ENCODE results near the gene PLCB2.

Gene PLCB2

DNA sequence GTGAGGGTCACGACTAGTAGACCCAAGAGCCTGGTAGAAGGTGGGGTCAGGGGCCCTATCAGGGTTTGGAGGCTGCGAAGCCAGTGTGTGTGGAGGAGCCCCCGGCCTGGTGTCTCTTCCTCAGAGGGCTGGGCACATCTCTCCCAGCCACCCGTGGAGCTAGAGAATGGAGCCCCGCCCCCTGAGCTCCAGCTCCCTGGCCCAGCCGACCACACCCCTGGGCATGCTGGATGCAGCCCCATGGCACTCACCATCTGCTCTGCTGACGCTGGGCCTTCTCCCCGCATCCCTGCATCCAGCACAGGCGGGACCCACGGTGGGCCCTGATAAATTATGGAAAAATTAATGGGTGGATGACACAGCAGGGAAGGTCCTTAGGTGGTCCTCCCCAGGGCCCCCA lies 42.4 kb downstream of the PLCB2 start:
- Mint-ChIP-seq H3K9me3 (no peaks in the 10 kb centered on the region), H3K4me3 (no peak overlapping the region), H3K27me3 (peaks cover 13% of the 10 kb centered on the region), H3K4me1 (ENCODE audit: low read depth) (peaks cover 15% of the 10 kb centered on the region), H3K27ac (no peak overlapping the region), H3K36me3 (ENCODE audit: low read depth) (no peaks in the 10 kb centered on the region)
- intact Hi-C loops (cut with micrococcal nuclease) = no loop called here

- Mint-ChIP-seq H3K27ac (no peak overlapping the region), H3K27me3 (peaks cover 13% of the 10 kb centered on the region), H3K4me1 (ENCODE audit: low read depth) (peaks cover 15% of the 10 kb centered on the region), H3K9me3 (no peaks in the 10 kb centered on the region), H3K4me3 (no peak overlapping the region), H3K36me3 (ENCODE audit: low read depth) (no peaks in the 10 kb centered on the region)
- intact Hi-C loops (cut with micrococcal nuclease) = no loop called here
Measured at GRCh38 chr15:40264321-40265153, 43.2 kb downstream of the PLCB2 start.

- H3K27me3 Mint-ChIP-seq = peaks cover 20% of the 10 kb centered on the region
- H3K27ac Mint-ChIP-seq = no peak overlapping the region
- H3K4me3 Mint-ChIP-seq = no peak overlapping the region
- peaks cover 15% of the 10 kb centered on the region for H3K4me1 Mint-ChIP-seq (ENCODE audit: low read depth)
- no peaks in the 10 kb centered on the region for H3K9me3 Mint-ChIP-seq
- no peaks in the 10 kb centered on the region for H3K36me3 Mint-ChIP-seq (ENCODE audit: low read depth)
- intact Hi-C loops (cut with micrococcal nuclease) = no loop called here
Measured at GRCh38 chr15:40263024-40263754, 44.5 kb downstream of the PLCB2 start.

- Mint-ChIP-seq H3K4me3 (no peak overlapping the region), H3K27ac (no peak overlapping the region), H3K36me3 (ENCODE audit: low read depth) (no peaks in the 10 kb centered on the region), H3K4me1 (ENCODE audit: low read depth) (peaks cover 8% of the 10 kb centered on the region), H3K9me3 (no peaks in the 10 kb centered on the region), H3K27me3 (peaks cover 32% of the 10 kb centered on the region)
- intact Hi-C loops (cut with micrococcal nuclease) = no loop called here
Measured at GRCh38 chr15:40259021-40259420, 48.7 kb downstream of the PLCB2 start.

- no peaks in the 10 kb centered on the region for H3K9me3 Mint-ChIP-seq
- intact Hi-C loops (cut with micrococcal nuclease) = no loop called here
- H3K27ac Mint-ChIP-seq = no peak overlapping the region
- peaks cover 8% of the 10 kb centered on the region for H3K4me1 Mint-ChIP-seq (ENCODE audit: low read depth)
- no peak overlapping the region for H3K4me3 Mint-ChIP-seq
- peaks cover 37% of the 10 kb centered on the region for H3K27me3 Mint-ChIP-seq
- no peaks in the 10 kb centered on the region for H3K36me3 Mint-ChIP-seq (ENCODE audit: low read depth)
Measured at GRCh38 chr15:40258544-40258943, 49.2 kb downstream of the PLCB2 start.

GRCh38 chr15:40257656-40258450 lies 49.9 kb downstream of the PLCB2 start:
- H3K27me3 Mint-ChIP-seq = peaks cover 42% of the 10 kb centered on the region
- intact Hi-C loops (cut with micrococcal nuclease) = no loop called here

DNA sequence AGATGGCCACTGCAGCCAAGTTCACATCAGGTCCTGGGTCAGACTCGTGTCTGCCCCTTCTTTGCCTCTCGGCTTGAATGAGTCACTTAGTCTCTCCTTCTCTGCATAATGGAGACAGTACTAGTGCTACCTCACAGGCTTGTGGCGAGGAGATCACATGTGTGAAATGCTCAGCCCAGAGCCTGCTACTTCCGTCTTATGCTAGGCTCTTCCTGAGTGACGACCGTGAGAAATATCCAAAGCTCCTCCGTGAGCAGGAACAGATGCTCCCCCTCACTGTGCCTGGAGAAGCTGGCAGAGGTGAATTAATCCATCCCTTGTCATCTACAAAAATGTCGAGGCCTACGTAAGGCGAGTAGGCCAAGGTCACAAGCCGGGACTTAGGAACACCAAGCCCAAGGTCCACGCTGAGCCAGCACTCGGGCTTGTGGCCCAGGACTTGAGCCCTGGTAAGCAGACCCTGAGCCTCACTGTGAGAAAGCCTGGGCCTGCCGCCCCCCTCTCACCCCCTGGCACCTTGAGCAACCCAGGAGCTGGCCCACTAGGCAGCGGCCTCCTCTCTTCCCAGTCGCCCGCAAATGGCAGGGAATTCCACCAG lies 51.0 kb downstream of the PLCB2 start:
- Mint-ChIP-seq H3K4me1 (ENCODE audit: low read depth) (peaks cover 7% of the 10 kb centered on the region), H3K4me3 (no peak overlapping the region), H3K27ac (no peak overlapping the region), H3K36me3 (ENCODE audit: low read depth) (no peaks in the 10 kb centered on the region), H3K27me3 (peaks cover 48% of the 10 kb centered on the region), H3K9me3 (no peaks in the 10 kb centered on the region)
- intact Hi-C loops (cut with micrococcal nuclease) = no loop called here

More at GRCh38 chr15:40257656-40258450, 49.9 kb downstream of the PLCB2 start:
- Mint-ChIP-seq H3K36me3 (ENCODE audit: low read depth) (no peaks in the 10 kb centered on the region), H3K4me1 (ENCODE audit: low read depth) (peaks cover 7% of the 10 kb centered on the region), H3K9me3 (no peaks in the 10 kb centered on the region), H3K27ac (no peak overlapping the region), H3K4me3 (no peak overlapping the region)

DNA sequence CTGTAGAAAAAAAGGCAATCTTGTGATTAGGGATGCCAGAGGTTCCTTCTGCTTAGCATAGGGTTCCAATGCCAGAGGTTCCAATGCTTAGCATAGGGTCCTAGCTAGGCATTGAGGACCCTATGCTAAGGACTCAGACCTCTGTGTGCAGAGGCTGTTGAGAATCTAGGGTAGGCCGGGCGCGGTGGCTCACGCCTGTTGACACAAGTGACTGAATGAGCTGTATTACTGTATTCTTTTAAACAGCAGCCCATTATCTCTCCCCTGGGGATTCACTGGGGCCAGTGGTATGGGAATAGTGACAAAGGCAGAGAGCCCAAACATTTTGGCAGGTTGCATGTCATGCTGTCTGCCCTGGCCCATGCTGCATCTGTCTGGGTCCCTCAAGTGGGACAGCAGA lies 52.7 kb downstream of the PLCB2 start:
- no peak overlapping the region for H3K4me3 Mint-ChIP-seq
- intact Hi-C loops (cut with micrococcal nuclease) = no loop called here
- peaks cover 58% of the 10 kb centered on the region for H3K27me3 Mint-ChIP-seq
- H3K27ac Mint-ChIP-seq = no peak overlapping the region
- no peaks in the 10 kb centered on the region for H3K36me3 Mint-ChIP-seq (ENCODE audit: low read depth)
- H3K9me3 Mint-ChIP-seq = no peaks in the 10 kb centered on the region
- H3K4me1 Mint-ChIP-seq (ENCODE audit: low read depth) = peaks cover 7% of the 10 kb centered on the region

DNA sequence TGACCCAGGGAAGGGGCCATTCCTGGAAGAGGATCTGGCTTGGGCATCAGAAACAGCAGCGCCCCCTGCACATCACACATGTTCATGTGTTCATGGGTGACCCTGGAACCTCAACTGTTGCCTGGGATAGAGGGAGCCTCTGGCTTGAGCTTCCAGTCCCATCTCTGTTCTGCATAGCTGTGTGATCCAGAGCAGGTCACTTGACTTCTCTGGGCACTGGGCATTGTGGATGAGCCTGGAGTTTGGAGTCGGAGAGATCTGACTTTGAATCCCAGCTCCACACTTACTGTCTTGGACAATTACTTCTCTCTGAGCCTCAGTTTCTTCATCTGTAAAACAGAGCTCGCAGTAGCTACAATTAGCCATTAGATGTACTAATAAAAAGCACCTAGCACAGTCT lies 53.3 kb downstream of the PLCB2 start:
- intact Hi-C loops (cut with micrococcal nuclease) = no loop called here

GRCh38 chr15:40253167-40253790 lies 54.5 kb downstream of the PLCB2 start:
- peak overlapping the region; percentile 57 for H3K4me3 Mint-ChIP-seq
- intact Hi-C loops (cut with micrococcal nuclease) = loop anchor here (1.0 kb wide), 1 partner anchor 36 kb away; no protein-coding TSS in a partner anchor
- peaks cover 7% of the 10 kb centered on the region for H3K4me1 Mint-ChIP-seq (ENCODE audit: low read depth)
- no peaks in the 10 kb centered on the region for H3K36me3 Mint-ChIP-seq (ENCODE audit: low read depth)
- no peaks in the 10 kb centered on the region for H3K9me3 Mint-ChIP-seq
- H3K27me3 Mint-ChIP-seq = peaks cover 61% of the 10 kb centered on the region
- no peak overlapping the region for H3K27ac Mint-ChIP-seq

More for the DNA sequence above, 53.3 kb downstream of the PLCB2 start:
- no peak overlapping the region for H3K27ac Mint-ChIP-seq
- H3K4me1 Mint-ChIP-seq (ENCODE audit: low read depth) = peaks cover 7% of the 10 kb centered on the region
- no peak overlapping the region for H3K4me3 Mint-ChIP-seq
- H3K36me3 Mint-ChIP-seq (ENCODE audit: low read depth) = no peaks in the 10 kb centered on the region
- no peaks in the 10 kb centered on the region for H3K9me3 Mint-ChIP-seq
- peaks cover 64% of the 10 kb centered on the region for H3K27me3 Mint-ChIP-seq

DNA sequence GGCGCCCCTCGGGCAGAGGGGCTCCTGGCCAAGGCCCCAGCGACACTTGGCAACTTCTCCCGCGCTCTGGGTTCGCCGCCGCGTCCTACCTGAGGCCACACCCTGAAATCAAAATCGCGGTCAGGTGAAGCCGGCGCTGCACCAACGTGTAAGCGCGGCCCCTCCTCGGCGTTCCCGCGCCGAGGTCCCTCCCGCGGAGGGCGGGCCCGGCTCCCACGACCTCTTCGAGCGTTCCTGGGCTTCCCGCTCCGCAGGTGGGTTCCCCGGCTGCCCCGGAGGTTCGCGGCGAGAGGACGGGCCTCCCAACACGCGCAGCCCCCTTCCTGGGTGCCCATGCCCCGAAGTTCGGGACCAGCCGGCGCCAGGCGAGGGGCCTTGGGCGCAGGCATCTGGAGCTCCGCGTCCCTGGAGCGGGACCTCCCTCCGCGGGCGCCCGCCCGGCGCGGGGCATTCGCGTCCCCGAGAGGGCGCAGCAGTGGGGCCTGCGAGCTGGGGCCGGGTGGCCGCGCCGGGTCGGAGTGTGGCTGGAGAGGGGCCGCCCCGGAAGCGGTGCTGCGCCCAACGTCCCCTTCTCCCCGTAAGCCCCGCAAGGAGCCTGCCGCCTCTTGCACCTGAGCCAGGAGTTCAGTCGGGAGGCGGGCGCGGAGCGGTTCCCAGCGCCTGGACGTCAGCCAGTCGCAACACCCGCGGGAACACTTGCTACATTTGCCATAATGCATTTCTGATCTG lies 55.1 kb downstream of the PLCB2 start:
- intact Hi-C loops (cut with micrococcal nuclease) = loop anchor here (1.0 kb wide), 1 partner anchor 35 kb away; no protein-coding TSS in a partner anchor
- Mint-ChIP-seq H3K9me3 (no peaks in the 10 kb centered on the region), H3K27ac (no peak overlapping the region), H3K36me3 (ENCODE audit: low read depth) (no peaks in the 10 kb centered on the region), H3K4me3 (peak overlapping the region; percentile 57), H3K27me3 (peaks cover 60% of the 10 kb centered on the region), H3K4me1 (ENCODE audit: low read depth) (peaks cover 7% of the 10 kb centered on the region)

- Mint-ChIP-seq H3K4me1 (ENCODE audit: low read depth) (peaks cover 7% of the 10 kb centered on the region), H3K9me3 (no peaks in the 10 kb centered on the region), H3K27me3 (peaks cover 63% of the 10 kb centered on the region), H3K4me3 (no peak overlapping the region), H3K36me3 (ENCODE audit: low read depth) (no peaks in the 10 kb centered on the region), H3K27ac (no peak overlapping the region)
- intact Hi-C loops (cut with micrococcal nuclease) = no loop called here
Measured at GRCh38 chr15:40252141-40252437, 55.6 kb downstream of the PLCB2 start.

Data from dendritic cell treated with granulocyte-macrophage colony-stimulating factor and Interleukin-4, amounts not matched to agents 40 ng/mL and 50 ng/mL, for 4 days (primary cell).